HCT116 (cell line): Measurements from ENCODE around the gene CGN. TPM values are rescaled to one million over a fixed set of nuclear protein-coding genes. Genes with fewer than 3 reads are reported as not detected.

ENCODE experiments used
- ATAC-seq: fragments of 200-7000 bp; cut with Tn5 transposase; 2 replicates; pipeline ENCODE4 v1.9.1; 2020; ENCODE audit warnings: mild to moderate bottlenecking, moderate library complexity
- BruUV-seq: library from RNA; stranded (reverse); fragments of 400-500 nt; replicated peaks from 2 replicates; lab custom pipeline; 2021; lab: Mats Ljungman, UMichigan
- CTCF ChIA-PET: fragments of 300-600 bp; sonication (Branson Sonifier 250); formaldehyde crosslinking; loops from one replicate; lab custom pipeline; 2021; ENCODE audit warnings: antibody characterized with exemption; lab: Charles Lee
- POLR2A ChIA-PET: fragments of 300-600, 350-600 bp; sonication (Branson Sonifier 250); formaldehyde crosslinking; loops from one replicate; lab custom pipeline; 2021; ENCODE audit warnings: antibody characterized with exemption; lab: Charles Lee
- RAD21 ChIA-PET, 2 experiments: fragments of 300-600 bp; sonication (Branson Sonifier 250); formaldehyde crosslinking; loops; one replicate each; lab custom pipeline; 2023; ENCODE audit warnings: low total read pairs in 2 of 2; ENCODE audit not compliant: uncharacterized antibody in 2 of 2, unreplicated experiment in 2 of 2, low non-redundant PET in 1 of 2; lab: Charles Lee
- DNase-seq: peaks from one replicate; pipeline ENCODE4 v3.0.0-alpha.2; 2010; ENCODE audit warnings: low read depth, low spot score
- H2AFZ ChIP-seq: fragments of 200-600 bp; shearing (Covaris generic), sonication (generic); 2 replicates; pipeline ENCODE4 v1.6.1; 2017; ENCODE audit warnings: low read depth, mixed run types, mixed read lengths, antibody characterized with exemption, low read length; ENCODE audit not compliant: poor library complexity, severe bottlenecking
- H3K27ac ChIP-seq: 2 replicates; pipeline ENCODE4 v1.5.1; 2012; ENCODE audit warnings: low read depth, low read length
- H3K27me3 ChIP-seq: fragments of 200-600 bp; sonication (generic); 2 replicates; pipeline ENCODE4 v1.6.1; 2016; ENCODE audit warnings: mixed run types, low read length, mixed read lengths; ENCODE audit not compliant: insufficient read depth
- H3K36me3 ChIP-seq, 2 experiments: fragments of 200-500 bp in 1 of 2; fragments of 200-600 bp in 1 of 2; sonication (Bioruptor generic) in 1 of 2; sonication (generic) in 1 of 2; 2 replicates each; pipeline versions ENCODE4 v1.5.1 to v1.6.1; 2014 to 2016; ENCODE audit warnings: low read length in 2 of 2, inconsistent platforms in 1 of 2, mixed read lengths in 1 of 2, mixed run types in 1 of 2; ENCODE audit not compliant: insufficient read depth in 2 of 2, control insufficient read depth in 1 of 2
- H3K4me1 ChIP-seq, 2 experiments: fragments of 200-600 bp in 1 of 2; sonication (generic) in 1 of 2; 2 replicates each; pipeline versions ENCODE4 v1.5.1 to v1.6.1; 2012 to 2017; ENCODE audit warnings: low read length in 2 of 2, inconsistent platforms in 1 of 2, mild to moderate bottlenecking in 1 of 2, mixed read lengths in 1 of 2, mixed run types in 1 of 2, moderate library complexity in 1 of 2; ENCODE audit not compliant: insufficient read depth in 2 of 2, control insufficient read depth in 1 of 2
- H3K4me2 ChIP-seq: fragments of 200-600 bp; sonication (generic); 2 replicates; pipeline ENCODE4 v1.6.1; 2017; ENCODE audit warnings: mixed run types, low read length, mixed read lengths
- H3K4me3 ChIP-seq, 2 experiments: fragments of 200-600 bp in 1 of 2; sonication (generic) in 1 of 2; replicated peaks in 1 of 2; 2 replicates each; pipeline ENCODE4 v1.5.1; 2011 to 2016; ENCODE audit warnings: low read length in 2 of 2, control low read depth in 1 of 2, low read depth in 1 of 2, mild to moderate bottlenecking in 1 of 2, mixed read lengths in 1 of 2, mixed run types in 1 of 2
- H3K79me2 ChIP-seq: fragments of 200-600 bp; sonication (generic); 2 replicates; pipeline ENCODE4 v1.6.1; 2017; ENCODE audit warnings: mild to moderate bottlenecking, mixed run types, low read length, moderate library complexity, mixed read lengths; ENCODE audit not compliant: insufficient read depth
- H3K9ac ChIP-seq: fragments of 200-600 bp; sonication (generic); 2 replicates; pipeline ENCODE4 v1.6.1; 2016; ENCODE audit warnings: low read length, mixed read lengths
- H3K9me2 ChIP-seq: fragments of 200-600 bp; sonication (generic), shearing (Covaris generic); 2 replicates; pipeline ENCODE4 v1.6.1; 2017; ENCODE audit warnings: mixed run types, mild to moderate bottlenecking, moderate library complexity; ENCODE audit not compliant: insufficient read depth
- H3K9me3 ChIP-seq, 2 experiments: fragments of 200-500 bp in 1 of 2; fragments of 200-600 bp in 1 of 2; sonication (Bioruptor generic) in 1 of 2; sonication (generic) in 1 of 2; 2 replicates each; pipeline ENCODE4 v1.6.1; 2014 to 2017; ENCODE audit warnings: low read length in 2 of 2, mixed read lengths in 2 of 2, inconsistent platforms in 1 of 2, low read depth in 1 of 2, mild to moderate bottlenecking in 1 of 2, mixed run types in 1 of 2, moderate library complexity in 1 of 2; ENCODE audit not compliant: control insufficient read depth in 1 of 2, insufficient read depth in 1 of 2
- H4K20me1 ChIP-seq: fragments of 200-600 bp; sonication (generic), shearing (Covaris generic); 2 replicates; pipeline ENCODE4 v1.6.1; 2017; ENCODE audit warnings: mixed run types, mild to moderate bottlenecking, moderate library complexity; ENCODE audit not compliant: insufficient read depth
- EZH2 ChIP-seq: fragments of 200-600 bp; sonication (generic); IDR thresholded peaks from 2 replicates; pipeline ENCODE4 v1.6.1; 2017; ENCODE audit warnings: antibody characterized with exemption, mixed run types
- FOSL1 ChIP-seq: IDR thresholded peaks from 2 replicates; pipeline ENCODE4 v1.6.1; 2012; ENCODE audit warnings: low read depth
- POLR2A ChIP-seq: IDR thresholded peaks from 2 replicates; pipeline ENCODE4 v1.7.0; 2011; ENCODE audit warnings: borderline replicate concordance; ENCODE audit not compliant: insufficient read depth, insufficient read length; ENCODE audit errors: extremely low read depth
- SIN3A ChIP-seq: IDR thresholded peaks from 2 replicates; pipeline ENCODE4 v1.6.1; 2012; ENCODE audit warnings: low read depth
- SP1 ChIP-seq: IDR thresholded peaks from 2 replicates; pipeline ENCODE4 v1.6.1; 2012; ENCODE audit warnings: low read depth
- YY1 ChIP-seq: IDR thresholded peaks from 2 replicates; pipeline ENCODE4 v1.6.1; 2011; ENCODE audit warnings: low read length, low read depth, moderate library complexity, mild to moderate bottlenecking; ENCODE audit not compliant: insufficient replicate concordance; ENCODE audit errors: extremely low read depth
- ZFX ChIP-seq: fragments of 450-650 bp; IDR thresholded peaks from 2 replicates; pipeline ENCODE4 v1.6.1; 2017
- ZNF274 ChIP-seq: fragments of 200-500 bp; sonication (Bioruptor generic); IDR thresholded peaks from 2 replicates; pipeline ENCODE4 v1.6.1; 2014; ENCODE audit warnings: mild to moderate bottlenecking, low read depth, low read length, inconsistent platforms
- intact Hi-C: fragments of 100-400 bp; cut with micrococcal nuclease; formaldehyde crosslinking; loops from 2 replicates; pipeline ENCODE4 v1.10.0; 2022
- total RNA-seq: library from RNA; stranded (reverse); gene quantifications from one replicate; pipeline ENCODE4 v1.2.1, GENCODE V29; 2021; ENCODE audit not compliant: unreplicated experiment
- TF ChIP-seq, protein P1 (sequence below): IDR thresholded peaks from 2 replicates; pipeline ENCODE4 v1.6.1; 2012; ENCODE audit warnings: low read depth

Gene CGN
- total RNA-seq, 1 experiment from 2014 or later = 19.7 TPM

DNA sequence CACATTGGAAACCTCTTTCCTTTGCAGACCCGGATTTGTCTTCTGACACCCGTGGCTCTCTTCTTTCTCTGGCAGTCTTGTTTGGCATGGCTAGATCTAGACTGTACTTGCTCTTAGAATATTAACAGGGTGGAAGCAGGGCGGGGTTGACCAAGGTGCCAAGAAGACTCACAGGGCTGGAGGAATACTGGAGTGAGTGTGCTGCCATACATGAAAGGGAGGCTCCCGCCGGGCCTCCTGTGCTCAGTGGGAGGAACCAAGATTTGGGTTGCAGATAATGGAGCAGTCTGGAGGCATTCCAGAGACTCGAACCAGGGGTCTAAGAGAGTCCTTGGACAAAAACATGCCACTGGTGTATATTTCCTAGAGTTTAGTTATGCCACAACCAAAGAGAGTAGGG is 73.1 kb downstream of the CGN start:
- Histone ChIP-seq H3K9ac (no peak overlapping the region), H2AFZ (no peak overlapping the region), H4K20me1 (no peaks in the 10 kb centered on the region), H3K79me2 (no peaks in the 10 kb centered on the region), H3K9me2 (no peaks in the 10 kb centered on the region), H3K4me2 (peak overlapping the region; percentile 34), H3K27me3 (no peaks in the 10 kb centered on the region), H3K36me3 (0 out of 4 replicates have a peak, but pooled peaks cover 0 to 3% of the 10 kb centered on the region in 2 experiments), H3K27ac (no peak overlapping the region), H3K4me3 (no peak overlapping the region), H3K4me1 (peaks cover 15 to 28% of the 10 kb centered on the region in 2 experiments), H3K9me3 (no peaks in the 10 kb centered on the region)
- ChIA-PET POLR2A (no interaction called here), CTCF (no interaction called here), RAD21 (no interaction called here)
- 0 out of 2 replicates have a peak, but pooled peaks have one; percentile 29 for ATAC-seq
- DNase-seq = no peak
- intact Hi-C loops = no loop called here
- TF ChIP-seq FOSL1 (no peak), YY1 (no peak), SIN3A (no peak), POLR2A (no peak), ZNF274 (no peak), EZH2 (no peak), SP1 (no peak), ZFX (no peak)
- TF ChIP-seq, protein P1, sequence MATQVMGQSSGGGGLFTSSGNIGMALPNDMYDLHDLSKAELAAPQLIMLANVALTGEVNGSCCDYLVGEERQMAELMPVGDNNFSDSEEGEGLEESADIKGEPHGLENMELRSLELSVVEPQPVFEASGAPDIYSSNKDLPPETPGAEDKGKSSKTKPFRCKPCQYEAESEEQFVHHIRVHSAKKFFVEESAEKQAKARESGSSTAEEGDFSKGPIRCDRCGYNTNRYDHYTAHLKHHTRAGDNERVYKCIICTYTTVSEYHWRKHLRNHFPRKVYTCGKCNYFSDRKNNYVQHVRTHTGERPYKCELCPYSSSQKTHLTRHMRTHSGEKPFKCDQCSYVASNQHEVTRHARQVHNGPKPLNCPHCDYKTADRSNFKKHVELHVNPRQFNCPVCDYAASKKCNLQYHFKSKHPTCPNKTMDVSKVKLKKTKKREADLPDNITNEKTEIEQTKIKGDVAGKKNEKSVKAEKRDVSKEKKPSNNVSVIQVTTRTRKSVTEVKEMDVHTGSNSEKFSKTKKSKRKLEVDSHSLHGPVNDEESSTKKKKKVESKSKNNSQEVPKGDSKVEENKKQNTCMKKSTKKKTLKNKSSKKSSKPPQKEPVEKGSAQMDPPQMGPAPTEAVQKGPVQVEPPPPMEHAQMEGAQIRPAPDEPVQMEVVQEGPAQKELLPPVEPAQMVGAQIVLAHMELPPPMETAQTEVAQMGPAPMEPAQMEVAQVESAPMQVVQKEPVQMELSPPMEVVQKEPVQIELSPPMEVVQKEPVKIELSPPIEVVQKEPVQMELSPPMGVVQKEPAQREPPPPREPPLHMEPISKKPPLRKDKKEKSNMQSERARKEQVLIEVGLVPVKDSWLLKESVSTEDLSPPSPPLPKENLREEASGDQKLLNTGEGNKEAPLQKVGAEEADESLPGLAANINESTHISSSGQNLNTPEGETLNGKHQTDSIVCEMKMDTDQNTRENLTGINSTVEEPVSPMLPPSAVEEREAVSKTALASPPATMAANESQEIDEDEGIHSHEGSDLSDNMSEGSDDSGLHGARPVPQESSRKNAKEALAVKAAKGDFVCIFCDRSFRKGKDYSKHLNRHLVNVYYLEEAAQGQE = no peak
- BruUV-seq = no TSS peak
